GM21515 (cell line): ENCODE measurements around the gene MMP25.
"Not testable (repeated sequence)": the region's sequence is repeated elsewhere in the genome, so short reads cannot be mapped to it uniquely, and the experiment has no call there.

Experiments used
- ATAC-seq: cut with Tn5 transposase; IDR thresholded peaks from one replicate; pipeline ENCODE4 v1.9.1; 2021; ENCODE audit not compliant: unreplicated experiment

The MMP25 gene

GRCh38 chr16:3029491-3030221, 16.7 kb upstream of the MMP25 start:
- ATAC-seq, result no peak

DNA sequence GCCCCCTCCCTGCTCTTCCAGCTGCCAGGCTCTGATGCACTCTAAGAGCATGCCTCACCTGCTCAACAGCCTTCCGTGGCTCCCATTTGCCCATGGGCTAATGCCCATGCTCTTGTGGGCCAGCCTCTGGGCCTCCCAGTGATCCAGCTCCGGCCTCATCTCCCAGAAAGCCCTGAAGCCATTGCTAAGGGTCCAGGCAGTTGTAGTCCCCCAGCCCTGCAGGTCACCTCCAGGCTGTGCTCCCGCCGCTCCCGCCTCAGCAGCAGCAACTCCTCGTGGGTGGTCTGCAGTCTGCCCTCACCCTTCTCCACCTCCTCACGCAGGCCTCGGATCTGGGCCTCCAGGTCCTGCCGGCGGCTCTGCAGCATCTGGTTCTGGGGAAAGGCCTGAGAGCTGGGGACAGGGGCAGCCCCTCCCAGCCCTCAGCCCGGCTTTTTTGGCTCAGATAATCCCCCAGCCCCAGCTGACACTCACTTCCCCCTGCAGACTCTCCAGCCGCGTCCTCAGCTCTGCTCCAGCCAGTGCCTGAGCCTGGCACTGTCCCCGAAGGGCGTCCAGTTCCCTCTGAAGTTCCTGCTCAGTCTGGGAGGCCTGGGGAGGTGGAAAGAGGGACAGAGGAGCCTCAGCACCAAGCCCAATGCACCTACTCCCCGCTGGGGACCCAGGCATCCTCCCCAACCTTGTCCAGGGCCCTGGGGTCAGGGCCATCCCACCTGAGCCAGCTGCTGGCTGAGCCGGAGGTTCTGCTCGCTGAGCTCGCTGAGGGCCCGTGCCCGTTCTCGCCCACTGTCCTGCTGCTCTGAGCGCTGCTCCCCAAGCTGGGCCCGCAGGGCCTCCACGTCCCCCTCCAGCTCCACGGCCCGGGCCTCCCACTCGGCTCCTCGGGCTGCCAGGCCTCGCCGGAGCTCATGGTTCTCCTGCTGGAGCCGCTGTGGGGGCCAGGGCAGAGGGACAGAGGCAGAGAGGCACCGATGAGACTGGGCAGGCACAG, 15.8 kb upstream of the MMP25 start:
- no peak for ATAC-seq

DNA sequence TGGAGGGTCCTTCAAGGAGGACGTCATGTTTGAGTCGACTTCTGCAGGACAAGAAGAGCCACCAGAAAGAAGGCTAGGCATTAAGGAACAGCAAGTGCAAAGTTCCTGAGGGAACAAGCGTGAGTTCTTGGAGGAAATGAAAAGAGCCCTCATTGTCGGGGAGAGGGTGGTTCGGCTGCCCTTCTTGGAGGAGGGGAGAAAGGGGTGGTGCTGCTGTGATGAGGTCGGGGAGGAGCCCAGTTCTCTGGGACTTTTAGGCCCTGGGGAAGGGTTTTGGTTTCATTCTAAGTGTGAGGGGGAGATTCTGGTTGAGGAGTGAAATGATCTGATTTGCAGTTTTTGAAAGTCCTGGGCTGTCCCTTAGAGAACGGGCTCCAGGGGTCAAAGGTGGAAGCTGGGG, 13.7 kb upstream of the MMP25 start:
- no peak for ATAC-seq

GRCh38 chr16:3035289-3035971, 10.9 kb upstream of the MMP25 start:
- ATAC-seq, result no peak

- no peak for ATAC-seq
Measured at GRCh38 chr16:3035972-3036725, 10.2 kb upstream of the MMP25 start.

- ATAC-seq, result no peak
Measured at GRCh38 chr16:3036726-3037315, 9.5 kb upstream of the MMP25 start, which contains the start of gene BICDL2. TSS of gene BICDL2 (minus strand) at chr16:3036944. CDS start at chr16:3035496, 1,448 bp downstream.

DNA sequence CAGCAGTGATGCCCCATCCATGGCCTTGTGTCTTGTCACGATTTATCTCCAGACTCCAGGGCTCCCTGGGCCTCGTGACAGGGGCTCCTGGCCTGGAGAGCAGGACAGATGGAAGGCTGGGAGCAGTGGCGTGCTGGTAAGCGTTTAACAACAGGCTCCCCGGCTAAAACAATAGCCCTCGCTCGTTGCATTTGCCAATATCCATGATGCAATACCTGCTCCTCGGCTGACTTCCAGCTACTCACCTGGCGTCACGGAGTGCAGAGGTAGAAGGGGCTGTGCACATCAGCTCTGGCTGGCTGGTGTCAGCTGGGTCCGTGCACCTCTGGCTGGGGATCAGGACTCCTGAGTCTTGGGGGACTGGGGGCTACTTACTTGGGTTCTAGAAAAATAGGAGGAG, 8.1 kb upstream of the MMP25 start:
- ATAC-seq, result no peak

GRCh38 chr16:3038896-3039295, 7.5 kb upstream of the MMP25 start:
- no peak for ATAC-seq

GRCh38 chr16:3042376-3042775, 4.0 kb upstream of the MMP25 start:
- ATAC-seq, result no peak

- no peak for ATAC-seq
Measured at GRCh38 chr16:3044708-3045107, 1.7 kb upstream of the MMP25 start.

- ATAC-seq, result no peak
Measured at GRCh38 chr16:3046641-3047386, 453 bp downstream of the MMP25 start.

DNA sequence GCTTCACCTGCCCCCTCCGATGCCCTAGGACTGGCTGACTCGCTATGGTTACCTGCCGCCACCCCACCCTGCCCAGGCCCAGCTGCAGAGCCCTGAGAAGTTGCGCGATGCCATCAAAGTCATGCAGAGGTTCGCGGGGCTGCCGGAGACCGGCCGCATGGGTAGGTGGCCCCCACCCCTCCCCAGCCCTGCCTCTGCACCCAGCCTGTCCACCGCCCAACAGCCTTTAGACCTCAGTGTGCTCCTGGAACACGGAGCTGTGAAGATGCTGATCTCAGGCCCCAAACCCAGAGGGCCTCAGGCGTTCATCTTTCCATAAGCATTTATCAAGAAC, 993 bp downstream of the MMP25 start:
- ATAC-seq, result no peak

- no peak for ATAC-seq
Measured at GRCh38 chr16:3049921-3050481, 3.6 kb downstream of the MMP25 start.

GRCh38 chr16:3050487-3050886, 4.1 kb downstream of the MMP25 start:
- no peak for ATAC-seq

DNA sequence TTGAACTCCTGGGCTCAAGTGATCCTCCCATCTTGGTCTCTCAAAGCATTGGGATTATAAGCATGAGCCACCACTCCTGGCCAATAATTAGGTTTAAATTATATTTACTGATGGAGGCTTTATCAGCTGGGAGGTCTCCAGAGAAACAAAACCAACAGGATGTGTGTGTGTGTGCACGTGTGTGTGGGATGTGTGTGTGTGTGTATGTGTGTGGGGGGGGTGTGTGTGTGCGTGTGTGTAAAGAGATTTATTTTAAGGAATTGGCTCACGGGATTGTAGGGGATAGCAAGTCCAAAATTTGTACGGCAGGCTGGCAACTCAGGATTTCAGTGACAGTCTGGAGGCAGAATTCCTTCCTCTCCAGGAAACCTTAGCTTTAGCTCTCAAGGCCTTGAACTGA, 4.6 kb downstream of the MMP25 start:
- ATAC-seq, result no peak

DNA sequence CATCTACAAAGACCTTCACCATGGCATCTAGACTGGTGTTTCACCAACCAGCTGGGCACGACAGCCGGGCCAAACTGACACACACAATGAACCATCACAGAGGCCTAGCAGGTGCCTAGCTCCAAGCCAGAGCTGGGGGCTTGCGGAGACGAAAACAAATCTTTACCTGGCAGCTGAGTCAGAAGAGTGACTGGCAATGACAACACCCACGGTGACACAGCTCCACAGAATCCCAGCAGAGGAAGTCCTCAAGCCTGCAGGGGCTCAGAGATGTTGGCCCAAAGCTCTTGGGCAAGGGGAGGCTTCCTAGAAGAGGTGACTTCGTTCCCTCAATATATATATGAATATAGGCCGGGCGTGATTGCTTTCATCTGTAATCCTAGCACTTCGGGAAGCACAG, 5.1 kb downstream of the MMP25 start:
- ATAC-seq, result no peak

DNA sequence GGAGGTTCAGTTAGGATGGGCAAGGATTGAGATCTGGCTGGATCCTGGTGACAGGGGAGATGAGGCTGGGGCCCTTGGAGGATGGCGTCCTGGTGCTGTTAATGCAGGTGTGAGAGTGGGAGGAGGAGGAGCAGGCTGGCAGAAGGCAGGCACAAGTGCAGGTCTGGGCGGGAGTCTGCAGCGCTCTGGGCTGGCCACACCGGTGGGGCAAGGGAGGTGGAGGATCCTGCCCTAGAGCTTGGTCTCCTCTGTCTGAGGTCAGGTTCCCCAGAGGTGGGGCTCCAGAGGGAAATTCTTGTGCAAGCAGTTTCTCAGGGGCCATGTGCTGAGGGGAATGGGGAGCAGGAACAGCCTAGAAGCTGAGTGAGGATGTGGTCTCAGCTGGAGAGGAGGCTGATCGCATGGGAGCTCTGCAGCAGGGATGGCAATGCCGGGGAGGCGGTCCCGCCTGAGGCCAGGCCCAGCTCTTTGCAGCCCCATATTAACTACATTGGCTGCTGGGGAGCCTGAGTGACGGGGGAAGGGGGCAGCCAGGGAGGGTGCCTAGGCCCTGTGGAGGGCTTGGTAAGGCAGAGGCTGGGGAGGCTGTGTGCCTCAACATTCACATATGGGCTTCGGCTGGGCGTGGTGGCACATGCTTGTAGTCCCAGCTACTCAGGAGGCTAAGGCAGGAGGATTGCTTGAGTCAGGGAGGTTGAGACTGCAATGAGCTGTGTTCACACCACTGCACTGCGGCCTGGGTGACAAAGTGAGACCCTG, 6.4 kb downstream of the MMP25 start:
- not testable (repeated sequence) for ATAC-seq

DNA sequence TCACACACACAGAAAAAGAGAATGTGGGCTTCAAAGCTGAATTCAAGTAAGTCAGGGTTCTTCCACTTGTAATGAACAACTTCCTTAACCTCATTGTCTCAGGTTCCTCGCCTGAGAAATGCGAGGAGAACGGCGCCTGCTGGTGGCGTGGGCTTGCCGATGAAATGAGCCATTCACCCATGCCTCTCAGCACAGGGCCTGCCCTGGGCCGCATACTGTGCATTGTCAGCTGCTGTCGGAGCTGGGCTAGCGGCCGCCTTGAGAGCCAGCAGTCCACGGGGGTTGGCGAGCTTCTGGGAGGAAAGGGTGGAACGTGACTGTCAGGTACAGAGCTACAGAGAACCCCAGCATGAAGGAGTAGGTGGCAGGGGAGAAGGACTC, 7.0 kb downstream of the MMP25 start:
- not testable (repeated sequence) for ATAC-seq
